Measurements from ENCODE around the gene PTPRM.
"Not testable (repeated sequence)": the region's sequence is repeated elsewhere in the genome, so short reads cannot be mapped to it uniquely, and the experiment has no call there.

Gene PTPRM

DNA sequence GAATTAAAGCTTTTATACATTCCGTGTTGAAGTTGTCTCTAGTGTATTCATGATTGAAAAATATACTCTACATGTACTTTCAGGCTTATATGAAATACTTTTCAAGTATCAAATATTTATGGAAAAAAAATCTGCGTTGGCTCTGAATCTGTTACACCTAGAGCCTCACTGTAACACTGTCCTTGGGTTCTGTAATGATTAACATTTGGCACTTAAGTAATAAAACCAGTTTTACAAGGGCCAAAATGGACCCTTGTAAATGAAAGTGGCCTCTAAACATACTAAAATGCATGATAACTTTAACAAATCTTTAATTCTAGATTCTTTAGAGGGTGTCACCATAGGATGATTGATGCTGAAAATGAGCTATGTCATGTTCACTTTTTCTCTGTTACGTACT lies 162.8 kb downstream of the PTPRM start:
- no peak for DNase-seq

DNA sequence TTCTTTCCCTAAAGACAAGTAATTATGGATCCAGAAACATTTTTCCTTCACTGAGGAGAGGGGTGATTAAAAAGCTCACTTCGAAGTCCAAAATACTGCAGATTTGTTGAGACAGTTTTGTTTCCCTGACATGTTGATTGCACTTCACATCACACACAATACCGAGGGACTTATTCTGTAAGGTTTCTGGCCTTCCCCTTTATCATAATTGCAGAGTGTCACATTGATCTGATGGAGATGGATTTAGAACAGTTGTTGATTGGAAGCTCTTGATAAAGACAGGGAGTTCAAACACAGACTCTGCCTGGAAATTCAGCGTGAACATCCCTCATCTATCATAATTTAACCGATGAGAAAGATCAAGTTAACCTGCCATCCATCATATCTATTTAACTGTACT lies 163.6 kb downstream of the PTPRM start:
- DNase-seq: no peak

DNA sequence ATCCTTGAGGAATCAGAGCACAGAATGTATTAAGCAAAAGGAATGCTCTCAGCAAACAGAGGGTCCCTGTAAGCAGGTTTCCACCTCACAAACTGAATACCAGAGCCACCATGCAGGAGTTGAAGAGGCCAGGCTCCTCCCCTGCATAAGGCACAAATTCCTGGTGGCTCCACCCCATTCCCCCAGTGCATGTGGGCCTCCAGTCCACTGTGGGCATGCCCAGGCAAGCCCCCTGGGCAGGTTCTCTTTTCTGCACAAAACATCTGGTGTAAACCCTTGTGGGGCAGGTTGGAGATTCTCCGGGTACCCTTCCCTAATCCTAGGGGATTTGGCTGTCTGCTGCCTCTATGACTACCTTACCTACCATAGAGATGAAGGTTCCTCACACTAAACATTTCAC lies 166.5 kb downstream of the PTPRM start:
- no peak for DNase-seq

- no peak for DNase-seq
These were observed 168.1 kb downstream of the PTPRM start for GRCh38 chr18:7735196-7735595.

DNA sequence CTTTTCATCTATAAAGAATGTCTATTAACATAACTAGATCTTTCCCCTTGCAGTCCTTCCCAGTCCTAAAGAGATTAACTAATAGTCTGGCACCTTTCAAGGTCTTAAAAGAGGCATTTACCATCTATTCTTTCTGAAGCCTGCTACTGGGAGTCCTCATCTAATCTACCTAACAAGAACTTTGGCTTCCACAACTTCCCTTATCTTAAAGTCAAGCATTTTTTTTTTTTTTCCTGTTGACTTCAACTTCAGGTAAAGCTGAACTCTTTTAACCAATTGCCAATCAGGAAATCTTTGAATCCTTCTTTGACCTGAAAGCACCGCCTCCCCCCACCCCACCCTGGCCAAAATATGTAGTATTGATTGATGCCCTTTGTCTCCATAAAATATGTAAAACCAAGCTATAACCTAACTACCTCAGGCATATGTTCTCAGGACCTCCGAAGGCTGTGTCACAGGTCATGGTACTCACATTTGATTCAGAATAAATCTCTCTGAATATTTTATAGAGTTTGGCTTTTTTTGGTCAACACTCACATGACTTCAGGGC lies 168.6 kb downstream of the PTPRM start:
- no peak for DNase-seq

DNA sequence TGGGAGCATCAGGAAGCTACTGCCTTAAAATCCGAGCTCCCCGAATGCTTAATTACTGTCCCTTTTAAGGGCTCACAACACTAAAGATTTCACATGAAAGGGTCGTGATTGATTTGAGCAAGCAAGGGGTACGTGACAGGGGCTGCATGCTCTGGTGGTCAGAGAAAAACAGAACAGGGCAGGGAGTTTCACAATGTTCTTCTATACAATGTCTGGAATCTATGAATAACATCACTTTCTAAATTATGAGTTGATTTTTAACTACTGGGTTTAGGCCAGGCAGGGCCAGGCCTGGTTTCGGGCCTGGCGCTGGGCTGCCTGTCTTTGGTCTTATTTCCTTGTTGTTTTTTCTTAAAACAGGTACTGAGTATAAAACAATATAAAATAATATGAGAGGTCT lies 169.4 kb downstream of the PTPRM start:
- DNase-seq: not testable (repeated sequence)

DNA sequence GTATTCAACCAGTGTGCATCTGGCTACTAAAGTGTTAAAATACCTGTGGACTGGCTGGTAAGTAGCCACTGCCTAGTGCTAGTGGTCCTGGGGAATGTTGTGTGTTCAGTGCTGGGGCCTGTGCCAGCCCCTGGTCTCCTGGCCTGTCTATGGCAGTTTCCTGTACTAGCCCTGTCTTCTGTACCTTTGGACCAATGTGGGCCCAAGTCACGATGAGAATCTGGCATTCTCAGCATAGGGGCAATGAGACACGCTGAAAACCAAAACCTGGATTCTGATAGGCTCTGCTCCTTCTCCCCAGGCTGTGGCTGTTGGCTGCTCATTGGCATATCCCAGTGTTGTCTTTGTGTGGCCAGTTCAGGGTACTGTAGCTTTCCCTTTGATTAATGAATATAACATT lies 170.4 kb downstream of the PTPRM start:
- DNase-seq: no peak

GRCh38 chr18:7740821-7741220 lies 173.7 kb downstream of the PTPRM start:
- no peak for DNase-seq

DNA sequence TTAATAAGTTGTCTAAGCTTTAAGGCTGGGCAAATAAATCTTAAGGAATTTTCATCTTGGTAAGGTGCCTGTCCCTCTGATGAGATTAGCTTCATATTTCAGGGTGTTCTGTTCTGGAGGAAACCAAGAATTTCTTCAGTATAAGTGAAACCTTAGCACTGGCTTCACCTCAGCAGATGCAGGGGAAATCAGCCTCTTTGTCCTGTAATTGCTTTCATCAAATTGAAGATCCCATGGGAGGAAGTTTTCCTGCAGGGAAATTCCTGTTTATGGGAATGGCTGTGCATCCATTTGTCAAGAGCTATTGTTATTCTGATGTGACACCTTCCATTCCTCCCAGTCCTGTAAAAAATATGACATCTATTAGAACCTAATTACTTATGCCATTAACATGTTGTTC lies 174.5 kb downstream of the PTPRM start:
- no peak for DNase-seq

GRCh38 chr18:7742224-7742623 lies 175.1 kb downstream of the PTPRM start:
- no peak for DNase-seq

DNA sequence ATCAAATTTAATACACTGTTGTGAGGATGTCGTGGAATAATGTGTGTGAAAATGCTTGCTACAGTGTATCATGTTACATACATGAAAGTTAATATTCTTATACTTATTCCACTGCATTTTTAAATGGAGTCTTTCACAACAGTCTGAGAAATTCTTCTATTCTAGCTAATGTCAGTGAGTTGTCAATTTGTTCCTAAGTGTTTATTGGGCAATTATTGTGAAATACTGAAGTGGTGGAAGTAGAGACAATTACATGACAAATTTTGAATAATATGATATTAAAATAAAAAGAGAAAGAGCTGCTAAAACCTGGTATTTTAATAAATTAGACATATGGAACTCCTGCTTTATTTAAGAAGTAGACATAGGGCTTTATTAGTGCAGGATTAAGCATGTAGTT lies 176.1 kb downstream of the PTPRM start:
- no peak for DNase-seq

- DNase-seq: no peak
These were observed 179.0 kb downstream of the PTPRM start for GRCh38 chr18:7746106-7746505.

- DNase-seq: no peak
These were observed 181.3 kb downstream of the PTPRM start for GRCh38 chr18:7748251-7749007.

- no peak for DNase-seq
These were observed 181.9 kb downstream of the PTPRM start for GRCh38 chr18:7749008-7749405.

DNA sequence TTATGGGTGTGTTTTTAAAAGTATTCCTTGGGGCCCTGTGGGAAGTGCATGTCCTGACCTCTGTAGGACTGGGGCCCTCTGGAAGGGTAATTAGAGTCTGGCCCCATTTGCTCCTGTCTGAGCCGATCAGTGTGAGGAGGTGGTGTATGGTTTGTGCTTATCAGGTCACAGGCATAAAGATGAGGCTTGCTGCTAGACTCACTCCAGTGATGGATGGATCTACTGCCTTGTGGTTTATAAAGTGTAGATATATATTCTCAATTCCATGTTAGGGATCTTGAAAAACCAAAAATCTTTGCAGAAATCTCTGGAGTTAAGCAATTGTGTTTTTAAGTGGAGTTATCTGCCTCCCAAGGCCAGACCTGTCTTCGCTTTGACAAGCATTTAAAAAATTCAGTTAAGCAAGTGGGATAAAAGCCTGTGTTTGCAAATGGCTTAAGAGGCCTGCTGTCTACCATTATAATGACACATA lies 182.4 kb downstream of the PTPRM start:
- no peak for DNase-seq

GRCh38 chr18:7750095-7750663 lies 183.1 kb downstream of the PTPRM start:
- no peak for DNase-seq

GRCh38 chr18:7750966-7751365 lies 183.8 kb downstream of the PTPRM start:
- no peak for DNase-seq

DNA sequence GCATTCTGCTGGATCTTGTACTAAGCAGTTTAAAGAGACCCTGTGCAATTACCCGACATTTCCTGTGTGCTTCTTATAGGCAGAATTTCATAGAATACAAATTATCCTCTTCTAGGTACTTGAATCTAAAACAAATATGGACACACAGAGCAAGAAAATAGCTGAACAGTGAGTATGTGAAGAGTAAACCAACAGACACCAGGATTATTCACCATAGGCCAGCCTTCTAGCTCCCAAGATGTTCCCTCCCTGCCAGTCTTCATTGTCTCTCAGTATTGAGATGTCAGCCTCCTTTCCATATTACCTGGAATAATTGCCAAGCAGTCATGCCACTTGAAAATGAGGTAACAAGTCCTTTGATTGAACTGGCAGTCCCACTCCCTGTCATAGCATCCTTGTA lies 187.1 kb downstream of the PTPRM start:
- no peak for DNase-seq

DNA sequence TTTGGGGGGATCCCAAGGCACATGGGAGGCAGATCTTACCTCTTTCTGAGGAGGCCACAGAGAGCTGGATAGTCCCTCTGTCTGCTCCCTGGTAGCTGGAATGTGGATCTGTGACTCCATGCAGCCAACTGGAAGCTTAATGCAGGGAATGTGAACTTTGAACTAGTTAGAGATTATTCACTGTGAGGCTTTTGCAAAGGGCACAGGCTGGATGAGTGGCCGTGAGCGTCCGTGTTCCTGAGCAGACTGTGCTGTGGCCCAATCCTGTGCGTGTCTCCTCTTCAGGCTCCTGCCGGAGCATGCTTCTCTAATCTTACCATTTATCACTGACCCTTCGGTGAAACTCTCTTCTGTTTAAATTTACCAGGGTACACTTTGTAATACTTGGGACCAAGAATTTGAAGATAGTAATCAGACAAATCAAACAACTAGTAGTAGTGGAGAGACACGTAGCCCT lies 187.6 kb downstream of the PTPRM start:
- no peak for DNase-seq

DNA sequence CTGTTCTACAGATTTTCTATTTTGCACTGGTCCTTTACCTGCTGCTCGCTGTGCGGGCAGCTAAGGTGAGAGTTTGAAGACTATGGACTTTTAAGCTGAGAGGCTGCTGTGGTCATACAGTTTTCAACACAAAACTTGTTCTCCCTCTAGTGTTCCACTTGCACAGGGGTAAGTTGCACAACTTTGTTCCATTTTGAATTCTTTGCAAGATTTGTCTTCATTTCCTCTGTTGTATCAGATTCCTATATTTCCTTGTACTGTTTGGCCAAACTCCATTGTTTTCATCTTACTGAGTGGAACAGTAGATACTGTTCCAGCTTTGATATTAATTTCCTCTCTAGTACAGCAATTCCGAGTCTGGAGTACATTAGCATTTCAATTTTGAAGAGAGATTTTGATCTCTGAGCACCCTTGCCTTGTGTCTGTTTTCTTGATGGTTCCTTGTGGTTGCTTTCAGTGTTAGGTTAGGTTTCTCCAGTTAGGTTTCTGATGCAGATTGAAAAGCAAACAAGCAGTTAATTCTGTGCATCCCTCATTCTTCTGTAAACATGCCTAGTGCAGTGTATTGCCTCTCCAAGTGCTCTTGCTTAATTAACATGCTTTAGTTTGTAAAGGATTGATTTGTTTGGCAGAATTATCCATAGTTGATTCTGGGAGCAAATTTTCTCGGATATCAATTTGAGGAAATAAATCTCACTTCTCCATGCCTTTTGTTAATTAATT lies 188.8 kb downstream of the PTPRM start:
- DNase-seq: no peak

- no peak for DNase-seq
These were observed 190.1 kb downstream of the PTPRM start for GRCh38 chr18:7757175-7757574.

GRCh38 chr18:7758764-7759163 lies 191.6 kb downstream of the PTPRM start:
- DNase-seq: no peak

Measured in NCI-H1417 treated with DMSO at 0.1 percent for 48 hours (cell line).